NK-92 (cell line): ENCODE measurements around the gene TMSB4X.
"Not testable (repeated sequence)": the region's sequence is repeated elsewhere in the genome, so short reads cannot be mapped to it uniquely, and the experiment has no call there.

Source experiments
- DNase-seq: peaks from one replicate; lab custom pipeline; 2025; ENCODE audit not compliant: unreplicated experiment; lab: John Stamatoyannopoulos, UW

Gene TMSB4X

DNA sequence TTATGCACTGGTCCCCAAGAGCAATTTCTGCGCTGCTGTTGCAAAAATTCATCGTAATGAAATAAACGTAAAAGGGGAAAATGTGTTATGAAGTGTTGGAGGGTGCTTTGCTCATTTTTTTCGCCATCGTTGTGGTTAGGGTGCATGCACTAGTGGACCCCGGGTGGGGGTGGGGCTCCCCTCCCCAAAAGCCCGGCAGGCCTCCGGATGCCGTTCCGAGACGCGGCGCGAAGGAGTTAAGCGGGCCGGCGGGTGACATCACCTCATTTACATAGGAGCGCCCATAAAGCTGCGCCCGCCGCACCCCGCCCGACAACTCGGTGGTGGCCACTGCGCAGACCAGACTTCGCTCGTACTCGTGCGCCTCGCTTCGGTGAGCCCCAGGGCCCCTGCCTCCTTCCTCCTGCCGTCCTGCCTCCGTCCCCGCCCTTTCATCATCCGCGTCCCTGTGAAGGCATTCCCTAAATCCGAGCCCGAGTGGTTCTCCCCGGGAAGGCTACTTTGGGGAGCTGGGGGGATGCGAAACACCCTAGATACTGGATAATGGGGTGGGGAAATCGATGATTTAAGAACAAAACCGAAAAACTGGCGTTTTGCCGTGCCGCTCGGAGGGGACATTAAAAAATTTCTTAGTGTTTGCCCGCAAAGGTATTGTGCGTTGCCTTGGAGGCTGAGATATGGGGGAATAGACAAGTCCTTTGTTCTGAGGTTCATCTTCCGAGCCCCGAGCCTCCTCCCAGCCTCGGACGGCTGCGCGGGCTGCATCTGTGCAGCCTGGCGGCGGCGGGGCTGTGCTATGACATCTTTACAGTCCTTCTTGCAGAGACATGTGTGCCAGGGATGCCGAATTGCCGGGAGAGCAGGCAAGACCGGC is at the start of gene TMSB4X:
Gene TMSB4X (plus strand): TSS at position 315 of the 874 bp plus-strand sequence.
- peak; percentile 39 for DNase-seq

DNA sequence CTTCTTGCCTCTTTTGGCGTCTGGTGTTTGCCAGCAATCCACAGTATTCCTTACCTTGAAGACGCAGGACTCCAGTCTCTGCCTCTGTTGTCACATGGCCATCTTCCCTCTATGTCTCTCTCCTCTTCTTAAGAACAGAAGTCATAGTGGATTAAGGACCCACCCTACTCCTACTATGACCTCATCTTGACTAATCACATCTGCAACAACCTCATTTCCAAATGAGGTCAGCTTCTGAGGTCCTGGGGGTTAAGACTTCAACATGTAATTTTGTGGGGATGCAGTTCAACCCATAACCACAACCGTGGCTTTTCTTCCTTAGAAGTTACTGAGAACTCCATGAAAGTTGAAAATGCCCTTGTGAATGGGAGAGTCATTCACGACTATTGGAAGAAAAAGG is 45.2 kb upstream of the TMSB4X start:
- no peak for DNase-seq

DNA sequence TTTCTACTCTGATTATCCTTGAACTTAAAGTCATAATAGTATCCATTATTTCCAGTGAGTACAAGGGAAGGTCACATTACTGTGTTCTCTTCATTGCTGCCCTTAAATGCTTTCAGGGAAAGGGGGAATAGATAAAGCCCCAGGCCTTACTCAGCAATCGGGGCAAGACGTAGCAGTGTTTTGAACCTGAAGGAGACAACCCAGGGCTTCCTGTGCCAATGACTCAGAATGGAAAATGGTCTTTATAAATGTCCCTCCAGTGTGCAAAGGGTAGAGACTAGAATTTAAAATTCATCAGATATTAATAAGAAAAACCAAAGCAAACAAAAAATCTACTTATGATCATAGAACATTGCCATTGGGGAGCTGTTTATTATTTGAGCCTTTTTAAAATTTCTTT is 44.8 kb upstream of the TMSB4X start:
- no peak for DNase-seq

DNA sequence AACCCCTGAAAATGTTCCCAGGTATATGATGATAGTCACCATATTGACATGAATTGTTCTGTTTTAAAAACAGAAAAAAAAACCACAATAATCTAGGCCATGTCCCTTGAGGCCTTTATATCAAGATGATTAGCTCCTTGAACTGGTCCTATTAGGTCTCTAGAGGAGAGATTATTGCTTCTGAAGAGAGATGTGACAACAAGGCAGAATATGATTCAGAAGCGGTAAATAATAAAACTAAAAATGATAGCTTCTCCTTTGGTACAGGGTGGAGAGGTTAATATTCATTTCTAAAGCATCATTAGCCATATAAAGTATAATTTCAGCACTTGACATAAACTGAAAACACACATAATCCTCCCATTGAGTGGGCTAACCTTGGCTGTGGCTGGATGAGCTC is 42.7 kb upstream of the TMSB4X start:
- no peak for DNase-seq

DNA sequence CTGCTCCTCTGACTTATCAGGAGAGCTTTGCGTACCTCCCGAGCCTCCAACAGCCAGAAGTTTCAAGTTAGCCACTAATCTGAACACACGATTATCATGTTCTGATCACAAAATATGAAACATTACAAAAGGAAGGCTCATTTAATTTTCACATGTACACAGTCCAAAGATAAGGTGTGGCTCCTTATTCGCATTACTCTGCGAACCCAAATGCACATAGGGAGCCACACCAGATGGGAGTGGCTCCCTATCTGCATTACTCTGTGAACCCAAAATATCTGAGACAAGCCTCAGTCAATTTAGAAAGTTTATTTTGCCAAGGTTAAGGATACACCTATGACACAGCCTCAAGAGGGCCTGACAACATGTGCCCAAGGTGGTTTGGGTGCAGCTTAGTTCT is 40.1 kb upstream of the TMSB4X start:
- DNase-seq = no peak

DNA sequence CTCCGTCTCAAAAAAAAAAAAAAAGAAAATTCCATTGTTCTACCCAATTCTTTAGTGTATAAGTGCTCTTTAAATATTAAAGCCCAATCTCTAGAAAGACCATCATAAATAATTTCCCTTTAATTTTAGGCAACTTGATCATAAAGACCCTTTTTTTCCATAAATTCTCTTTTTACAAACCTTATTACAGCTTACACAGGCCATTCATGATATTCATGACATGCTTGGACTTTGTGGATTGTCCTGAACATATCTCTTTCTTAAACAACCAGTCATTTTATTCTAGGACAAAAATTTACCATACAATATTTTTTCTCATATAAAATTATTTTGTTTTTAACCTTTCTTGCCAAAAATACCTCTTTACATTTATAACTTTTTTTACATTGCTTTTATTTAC is 38.0 kb upstream of the TMSB4X start:
- DNase-seq = no peak

DNA sequence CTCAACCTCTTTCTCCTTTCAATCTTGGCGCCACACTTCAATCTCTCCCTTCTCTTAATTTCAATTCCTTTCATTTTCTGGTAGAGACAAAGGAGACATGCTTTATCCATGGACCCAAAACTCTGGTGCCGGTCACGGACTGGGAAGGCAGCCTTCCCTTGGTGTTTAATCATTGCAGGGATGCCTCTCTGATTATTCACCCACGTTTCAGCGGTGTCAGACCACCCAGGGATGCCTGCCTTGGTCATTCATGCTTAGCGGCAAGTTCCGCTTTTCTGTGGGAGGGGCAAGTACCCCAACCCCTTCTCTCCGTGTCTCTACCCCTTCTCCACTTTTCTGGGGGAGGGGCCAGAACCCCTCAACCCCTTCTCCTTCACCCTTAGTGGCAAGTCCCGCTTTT is 34.4 kb upstream of the TMSB4X start:
- not testable (repeated sequence) for DNase-seq

DNA sequence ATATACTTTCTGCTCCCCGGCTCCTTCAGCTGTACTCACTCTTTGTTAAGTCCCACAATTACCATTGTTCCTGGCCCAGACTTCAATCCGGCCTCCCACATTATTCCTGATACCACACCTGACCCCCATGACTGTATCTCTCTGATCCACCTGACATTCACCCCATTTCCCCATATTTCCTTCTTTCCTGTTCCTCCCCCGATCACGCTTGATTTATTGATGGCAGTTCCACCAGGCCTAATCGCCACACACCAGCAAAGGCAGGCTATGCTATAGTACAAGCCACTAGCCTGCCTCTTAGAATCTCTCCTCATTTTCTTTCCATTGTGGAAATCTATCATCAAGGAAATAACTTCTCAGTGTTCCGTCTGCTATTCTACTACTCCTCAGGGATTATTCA is 31.3 kb upstream of the TMSB4X start:
- not testable (repeated sequence) for DNase-seq

DNA sequence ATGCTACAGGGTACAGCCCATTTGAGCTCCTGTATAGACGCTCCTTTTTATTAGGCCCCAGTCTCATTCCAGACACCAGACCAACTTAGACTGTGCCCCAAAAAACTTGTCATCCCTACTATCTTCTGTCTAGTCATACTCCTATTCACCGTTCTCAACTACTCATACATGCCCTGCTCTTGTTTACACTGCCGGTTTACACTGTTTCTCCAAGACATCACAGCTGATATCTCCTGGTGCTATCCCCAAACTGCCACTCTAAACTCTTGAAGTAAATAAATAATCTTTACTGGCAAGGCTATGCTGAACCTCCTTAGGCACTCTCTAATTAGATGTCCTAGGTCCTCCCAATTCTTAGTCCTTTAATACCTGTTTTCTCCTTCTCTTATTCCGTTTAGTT is 30.5 kb upstream of the TMSB4X start:
- DNase-seq = not testable (repeated sequence)

DNA sequence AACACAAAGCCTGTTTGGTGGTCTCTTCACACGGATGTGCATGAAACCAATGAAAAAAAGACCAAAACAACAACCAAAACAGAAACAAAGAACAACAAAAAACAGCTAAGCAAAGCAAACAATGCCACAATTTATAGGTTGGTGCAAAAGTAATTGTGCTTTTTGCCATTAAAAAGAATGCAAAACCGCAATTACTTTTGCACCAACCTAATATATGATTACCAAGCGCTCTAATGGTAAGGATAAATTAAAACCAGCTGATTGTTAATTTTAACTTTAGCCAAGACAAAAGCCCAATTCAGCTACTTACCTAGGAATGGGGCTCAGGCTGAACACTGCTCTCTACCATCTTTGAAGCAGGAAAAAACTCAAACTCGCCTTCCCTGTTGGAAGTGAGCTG is 29.4 kb upstream of the TMSB4X start:
- no peak for DNase-seq

DNA sequence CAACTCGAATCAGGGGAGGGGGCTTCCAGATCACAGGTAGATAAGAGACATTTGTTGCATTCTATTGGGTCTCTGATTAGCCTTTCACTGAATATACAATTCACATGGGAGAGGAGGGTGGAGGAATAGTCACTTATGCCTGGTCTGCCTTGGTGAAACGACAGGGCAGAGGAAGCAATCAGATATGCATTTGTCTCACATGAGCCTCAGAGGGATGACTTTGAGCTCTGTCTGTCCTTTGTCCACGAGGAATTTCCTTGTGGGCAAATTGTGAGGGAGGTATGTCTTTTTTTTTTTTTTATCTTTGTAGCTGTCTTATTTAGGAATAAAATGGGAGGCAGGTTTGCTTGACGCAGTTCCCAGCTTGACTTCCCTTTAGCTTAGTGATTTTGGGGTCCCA is 28.5 kb upstream of the TMSB4X start:
- no peak for DNase-seq

DNA sequence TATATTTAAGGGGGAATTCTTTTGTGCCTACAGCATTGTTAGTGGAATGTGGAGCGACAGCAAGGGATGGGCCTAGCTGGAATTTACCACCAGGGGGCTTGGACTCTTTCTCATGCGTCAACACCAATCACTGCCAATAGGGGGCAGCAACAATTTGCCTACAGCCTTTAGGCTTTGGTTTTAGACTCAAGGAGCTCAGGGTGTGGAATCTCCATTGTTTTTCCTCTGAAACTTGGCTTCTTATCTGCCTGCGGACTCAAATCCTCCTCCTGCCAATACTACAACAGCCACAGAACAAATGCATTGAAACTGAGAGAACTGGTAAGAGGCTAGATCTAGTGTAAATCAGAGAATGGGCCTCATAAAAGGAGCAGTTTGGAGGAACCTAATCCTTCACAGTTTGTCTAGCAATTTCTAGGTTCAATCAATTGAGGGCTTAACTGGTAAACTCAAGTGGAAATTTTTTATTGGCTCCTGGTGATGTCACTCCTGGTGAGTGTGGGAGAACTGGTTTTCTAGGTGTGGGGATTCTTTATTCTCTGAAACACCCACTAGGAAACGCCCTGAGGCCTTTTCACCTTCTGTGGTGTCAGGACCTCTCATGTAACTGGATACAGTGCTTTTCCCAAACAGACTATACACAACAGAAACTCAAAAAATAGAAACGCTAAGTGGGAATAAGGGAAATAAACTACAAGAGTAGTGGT is 27.9 kb upstream of the TMSB4X start:
- DNase-seq = no peak

DNA sequence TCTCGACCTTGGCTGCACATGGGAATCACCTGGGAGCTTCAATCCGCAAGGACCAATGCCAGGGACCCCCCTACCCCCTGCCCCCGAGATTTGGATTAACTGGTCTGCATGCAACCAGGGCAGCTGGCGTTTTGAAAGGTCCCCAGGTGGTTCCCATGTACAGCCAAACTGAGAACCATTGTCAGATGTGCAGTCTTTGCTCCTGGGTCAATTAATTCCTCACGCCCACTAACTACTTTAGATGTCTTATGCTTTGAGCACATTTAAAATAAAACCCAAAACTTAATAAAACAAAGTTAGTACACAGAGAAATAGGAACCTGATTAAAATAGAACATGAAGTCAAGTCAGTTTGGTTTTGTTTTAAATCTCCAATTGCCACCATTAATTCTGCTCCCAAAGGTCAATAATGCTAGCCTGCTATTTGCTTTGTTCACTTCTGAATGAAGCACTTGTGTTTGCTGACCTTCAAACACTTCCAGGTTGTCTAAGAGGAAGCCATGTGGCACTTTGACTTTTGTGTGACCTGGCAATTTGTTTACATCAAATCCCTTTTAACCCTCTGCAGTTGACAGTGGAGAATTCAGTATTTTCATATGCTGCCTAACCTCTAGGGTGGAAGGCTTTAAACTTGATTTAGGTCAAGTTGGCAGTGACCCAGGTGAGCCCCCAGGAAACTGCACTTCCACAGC is 27.2 kb upstream of the TMSB4X start:
- no peak for DNase-seq

DNA sequence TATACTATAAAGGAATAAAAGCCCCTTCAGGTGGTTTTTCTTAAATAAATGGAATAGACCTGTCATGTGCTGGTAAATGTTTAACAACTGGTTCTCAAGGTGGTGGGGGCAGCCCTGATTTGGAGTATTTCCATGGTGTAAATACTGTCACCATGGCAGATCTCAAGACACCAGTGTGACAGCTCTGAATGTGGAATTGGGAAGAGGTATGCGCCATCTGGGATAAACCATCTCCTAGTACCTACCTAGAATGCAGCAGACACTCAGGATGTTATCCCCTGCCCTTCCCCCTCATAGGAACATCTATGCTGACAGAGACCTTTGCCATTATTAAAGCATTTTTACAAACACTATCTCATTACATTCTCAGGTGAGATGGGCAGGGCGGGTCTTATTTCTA is 26.4 kb upstream of the TMSB4X start:
- DNase-seq = no peak

DNA sequence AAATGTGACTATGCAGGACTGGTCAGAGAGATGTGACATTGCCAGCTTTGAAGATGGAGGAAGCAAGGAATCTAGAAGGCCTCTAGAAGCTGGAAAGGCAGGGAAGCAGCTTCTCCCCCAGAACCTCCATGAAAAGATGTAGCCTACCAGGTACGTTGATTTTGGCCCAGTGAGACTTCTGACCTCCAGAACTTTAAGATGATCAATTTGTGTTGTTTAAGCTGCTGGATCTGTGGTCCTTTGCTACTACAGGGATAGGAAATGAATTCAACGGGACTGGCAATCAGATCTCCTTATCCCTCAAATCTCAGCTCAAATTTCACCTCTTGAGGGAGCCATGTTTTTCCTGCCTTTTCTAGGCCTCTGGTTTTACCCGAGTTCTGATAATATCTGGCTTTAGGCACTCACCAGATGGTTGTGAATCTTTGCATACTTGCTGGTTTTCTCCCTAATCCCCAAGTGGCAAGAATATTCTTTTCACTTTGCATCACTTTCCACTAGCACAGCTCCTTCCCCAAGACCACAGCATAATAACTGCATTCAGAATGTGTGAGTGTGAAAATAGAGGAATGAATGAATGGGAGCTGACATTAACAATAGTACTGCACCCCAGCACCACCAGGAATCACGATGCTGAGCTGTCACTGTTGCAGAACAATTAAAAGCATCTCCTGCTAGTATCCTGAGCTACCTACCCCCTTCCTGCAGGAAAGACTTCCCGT is 25.5 kb upstream of the TMSB4X start:
- no peak for DNase-seq

DNA sequence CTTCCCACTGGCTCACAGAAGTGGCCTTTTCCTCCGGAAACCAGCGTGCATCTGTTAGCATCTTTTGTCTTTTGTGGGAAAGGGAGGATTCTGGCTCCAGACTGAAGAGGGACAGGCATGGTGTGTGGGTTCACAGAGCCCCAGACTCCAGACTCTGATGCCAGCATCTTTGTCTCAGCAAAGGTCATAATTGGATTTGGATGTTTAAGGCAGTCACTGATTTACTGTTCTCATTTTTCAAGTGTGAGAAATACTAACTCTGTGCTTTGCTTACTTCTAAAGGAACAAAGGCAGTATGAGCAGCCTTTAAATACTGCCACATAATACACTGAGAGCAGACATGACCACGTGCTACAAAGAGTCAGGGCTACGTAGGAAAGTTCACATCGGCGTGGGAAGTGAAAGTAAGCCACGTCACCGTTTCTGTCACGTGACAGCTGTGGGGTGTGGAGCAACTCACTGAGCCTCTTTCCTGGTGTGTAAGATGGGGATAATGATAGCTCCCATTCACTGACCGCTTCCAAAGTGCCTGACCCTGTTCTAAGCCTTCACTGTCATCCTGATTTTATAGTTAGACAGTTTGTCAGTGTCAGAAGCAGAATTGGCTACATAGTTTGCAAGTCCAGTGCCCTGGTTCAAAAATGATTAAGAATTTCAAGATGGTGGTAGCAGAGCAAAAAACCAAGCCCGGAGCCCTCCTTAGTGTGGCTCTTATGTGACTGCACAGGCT is 24.8 kb upstream of the TMSB4X start:
- peak; percentile 41 for DNase-seq

DNA sequence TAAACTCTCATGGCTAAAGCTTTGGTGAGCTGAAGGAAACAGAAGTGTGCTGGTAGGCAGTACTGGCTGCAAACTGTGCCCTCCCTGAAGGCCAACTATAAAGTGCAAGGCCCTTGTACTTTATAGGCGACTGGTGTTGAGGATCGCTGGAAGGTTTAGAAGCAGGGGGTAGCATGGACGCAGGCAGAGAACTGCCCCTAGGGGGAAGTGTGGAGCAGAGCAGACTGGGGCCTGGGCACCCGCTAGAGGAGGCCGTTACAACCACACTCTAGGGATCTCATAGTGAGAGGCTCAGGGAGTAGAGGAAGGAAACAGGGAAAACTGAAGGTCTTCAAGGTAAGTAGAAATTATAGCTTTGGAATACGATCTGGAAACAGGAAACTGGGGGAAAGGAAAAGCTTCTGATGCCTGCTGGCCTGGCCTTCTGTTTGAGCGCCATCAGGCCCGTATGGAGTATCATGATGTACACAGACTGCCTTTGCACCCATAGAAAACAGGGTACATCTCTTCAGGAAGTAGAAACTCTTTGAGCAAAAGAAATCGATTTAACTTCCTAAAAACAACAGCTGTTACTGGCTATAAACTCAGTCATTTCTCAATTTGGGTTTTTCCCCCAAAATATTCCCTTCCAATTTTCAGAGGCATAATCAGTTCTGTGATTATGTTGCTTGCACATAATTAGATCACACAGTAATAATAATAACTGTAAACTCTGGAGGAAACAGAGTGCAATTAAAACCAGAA is 23.9 kb upstream of the TMSB4X start:
- no peak for DNase-seq

DNA sequence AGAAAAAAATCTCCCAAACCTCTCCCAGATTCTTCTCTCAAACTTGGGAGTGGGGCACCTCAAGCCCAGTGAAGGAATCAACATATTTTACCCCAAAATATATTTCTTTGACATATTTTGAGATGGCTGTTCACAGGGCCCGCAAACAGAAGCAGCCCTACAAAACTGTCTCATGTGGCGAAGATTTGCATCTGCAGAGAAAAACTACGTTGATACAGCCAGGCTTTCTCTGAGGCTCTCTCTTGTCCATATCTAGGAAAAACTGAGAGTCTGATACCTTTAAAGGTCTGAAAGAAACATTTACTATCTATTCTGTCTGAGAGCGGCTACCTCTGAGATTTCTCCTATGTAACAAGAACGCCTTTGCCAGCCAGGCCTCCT is 23.3 kb upstream of the TMSB4X start:
- no peak for DNase-seq

DNA sequence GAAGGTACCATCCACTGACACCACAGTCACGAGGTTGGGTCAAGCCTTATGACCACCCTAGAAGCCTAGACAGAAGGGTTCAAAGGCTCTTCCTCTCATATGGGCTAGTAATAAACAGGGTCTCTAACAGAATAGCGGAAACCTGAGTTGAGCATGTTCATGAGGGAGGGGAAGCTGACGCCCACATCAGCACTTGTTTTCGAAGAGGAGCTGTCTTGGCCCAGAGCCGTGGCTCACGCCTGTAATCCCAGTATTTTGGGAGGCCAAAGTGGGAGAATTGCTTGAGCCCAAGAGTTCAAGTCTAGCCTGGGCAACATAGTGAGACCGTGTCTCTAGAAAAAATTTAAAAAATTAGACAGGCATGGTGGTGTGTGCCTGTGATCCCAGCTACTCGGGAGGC is 21.5 kb upstream of the TMSB4X start:
- no peak for DNase-seq

DNA sequence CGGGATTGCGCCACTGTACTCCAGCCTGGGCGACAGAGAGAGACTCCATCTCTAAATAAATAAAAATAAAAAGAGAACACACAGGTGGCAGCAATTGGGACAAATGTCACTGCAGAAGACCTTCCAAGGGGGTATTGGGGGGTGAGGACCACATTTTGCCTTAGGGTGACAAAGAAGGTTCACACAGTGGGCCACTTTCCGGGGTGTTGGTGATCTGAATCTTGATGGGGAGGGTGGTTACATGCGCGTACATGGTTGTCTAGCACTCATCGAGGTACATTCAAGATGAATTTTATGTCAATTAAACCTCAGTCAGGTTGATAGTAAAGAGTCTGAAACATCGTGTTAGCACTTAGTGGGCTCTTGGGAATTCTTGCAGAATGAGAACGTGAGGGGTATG is 20.5 kb upstream of the TMSB4X start:
- no peak for DNase-seq
